Dendritic cell treated with granulocyte-macrophage colony-stimulating factor and Interleukin-4, amounts not matched to agents 40 ng/mL and 50 ng/mL, for 4 days (primary cell): ENCODE data around the gene RNF17.

Source experiments
- H3K27ac Mint-ChIP-seq: one replicate; pipeline ENCODE4 v1.8.0; 2022; ENCODE audit warnings: mild to moderate bottlenecking, mixed read lengths
- H3K27me3 Mint-ChIP-seq: one replicate; pipeline ENCODE4 v1.8.0; 2022; ENCODE audit warnings: mild to moderate bottlenecking, mixed read lengths
- H3K36me3 Mint-ChIP-seq: one replicate; pipeline ENCODE4 v1.8.0; 2022; ENCODE audit warnings: low read depth, mixed read lengths
- H3K4me1 Mint-ChIP-seq: one replicate; pipeline ENCODE4 v1.8.0; 2022; ENCODE audit warnings: low read depth, mixed read lengths
- H3K4me3 Mint-ChIP-seq: one replicate; pipeline ENCODE4 v1.8.0; 2022; ENCODE audit warnings: mild to moderate bottlenecking, moderate library complexity, mixed read lengths
- H3K9me3 Mint-ChIP-seq: one replicate; pipeline ENCODE4 v1.8.0; 2022; ENCODE audit warnings: mixed read lengths
- intact Hi-C: fragments of 100-400 bp; cut with micrococcal nuclease; formaldehyde crosslinking; loops from one replicate; pipeline ENCODE4 v1.15.0; 2022

The RNF17 gene

GRCh38 chr13:24888291-24888931, 124.4 kb downstream of the RNF17 start:
- intact Hi-C loops: no loop called here
- Mint-ChIP-seq H3K4me1 (peaks cover 19% of the 10 kb centered on the region), H3K9me3 (no peaks in the 10 kb centered on the region), H3K36me3 (peaks cover 56% of the 10 kb centered on the region), H3K4me3 (no peak overlapping the region), H3K27ac (peak overlapping the region; percentile 55), H3K27me3 (no peaks in the 10 kb centered on the region)

GRCh38 chr13:24890256-24890655, 126.3 kb downstream of the RNF17 start:
- peak overlapping the region; percentile 5 for H3K27ac Mint-ChIP-seq
- no peaks in the 10 kb centered on the region for H3K27me3 Mint-ChIP-seq
- H3K4me3 Mint-ChIP-seq: no peak overlapping the region
- peaks cover 59% of the 10 kb centered on the region for H3K36me3 Mint-ChIP-seq
- intact Hi-C loops: no loop called here
- H3K9me3 Mint-ChIP-seq: no peaks in the 10 kb centered on the region
- peaks cover 19% of the 10 kb centered on the region for H3K4me1 Mint-ChIP-seq

- peaks cover 57% of the 10 kb centered on the region for H3K36me3 Mint-ChIP-seq
- intact Hi-C loops: no loop called here
- no peak overlapping the region for H3K27ac Mint-ChIP-seq
- H3K27me3 Mint-ChIP-seq: no peaks in the 10 kb centered on the region
- H3K9me3 Mint-ChIP-seq: no peaks in the 10 kb centered on the region
- peaks cover 19% of the 10 kb centered on the region for H3K4me1 Mint-ChIP-seq
- H3K4me3 Mint-ChIP-seq: no peak overlapping the region
Measured at GRCh38 chr13:24891476-24892108, 127.6 kb downstream of the RNF17 start.

GRCh38 chr13:24892829-24893228, 128.9 kb downstream of the RNF17 start:
- Mint-ChIP-seq H3K4me1 (peaks cover 19% of the 10 kb centered on the region), H3K27ac (no peak overlapping the region), H3K36me3 (peaks cover 62% of the 10 kb centered on the region), H3K9me3 (no peaks in the 10 kb centered on the region), H3K27me3 (no peaks in the 10 kb centered on the region), H3K4me3 (no peak overlapping the region)
- intact Hi-C loops: no loop called here

- intact Hi-C loops: no loop called here
- Mint-ChIP-seq H3K27ac (no peak overlapping the region), H3K9me3 (no peaks in the 10 kb centered on the region), H3K4me1 (peaks cover 10% of the 10 kb centered on the region), H3K36me3 (peaks cover 65% of the 10 kb centered on the region), H3K27me3 (no peaks in the 10 kb centered on the region), H3K4me3 (no peak overlapping the region)
Measured at GRCh38 chr13:24893863-24894262, 129.9 kb downstream of the RNF17 start.

- Mint-ChIP-seq H3K27ac (no peak overlapping the region), H3K36me3 (peaks cover 69% of the 10 kb centered on the region), H3K9me3 (no peaks in the 10 kb centered on the region), H3K27me3 (no peaks in the 10 kb centered on the region), H3K4me3 (no peak overlapping the region), H3K4me1 (peaks cover 10% of the 10 kb centered on the region)
- intact Hi-C loops: no loop called here
Measured at GRCh38 chr13:24894277-24894971, 130.5 kb downstream of the RNF17 start.

GRCh38 chr13:24894972-24895300, 131.0 kb downstream of the RNF17 start:
- H3K9me3 Mint-ChIP-seq: no peaks in the 10 kb centered on the region
- H3K27ac Mint-ChIP-seq: no peak overlapping the region
- no peaks in the 10 kb centered on the region for H3K27me3 Mint-ChIP-seq
- H3K4me1 Mint-ChIP-seq: peaks cover 11% of the 10 kb centered on the region
- no peak overlapping the region for H3K4me3 Mint-ChIP-seq
- intact Hi-C loops: no loop called here
- peaks cover 69% of the 10 kb centered on the region for H3K36me3 Mint-ChIP-seq

- Mint-ChIP-seq H3K4me3 (no peak overlapping the region), H3K27ac (no peak overlapping the region), H3K9me3 (no peaks in the 10 kb centered on the region), H3K36me3 (peaks cover 64% of the 10 kb centered on the region), H3K4me1 (peaks cover 15% of the 10 kb centered on the region), H3K27me3 (no peaks in the 10 kb centered on the region)
- intact Hi-C loops: no loop called here
Measured at GRCh38 chr13:24896061-24896460, 132.1 kb downstream of the RNF17 start.

GRCh38 chr13:24897293-24897692, 133.3 kb downstream of the RNF17 start:
- H3K27ac Mint-ChIP-seq: no peak overlapping the region
- no peak overlapping the region for H3K4me3 Mint-ChIP-seq
- intact Hi-C loops: no loop called here
- peaks cover 14% of the 10 kb centered on the region for H3K4me1 Mint-ChIP-seq
- peaks cover 52% of the 10 kb centered on the region for H3K36me3 Mint-ChIP-seq
- H3K27me3 Mint-ChIP-seq: no peaks in the 10 kb centered on the region
- H3K9me3 Mint-ChIP-seq: no peaks in the 10 kb centered on the region

- intact Hi-C loops: no loop called here
- Mint-ChIP-seq H3K36me3 (peaks cover 28% of the 10 kb centered on the region), H3K27ac (peak overlapping the region; percentile 6), H3K4me1 (peaks cover 14% of the 10 kb centered on the region), H3K9me3 (no peaks in the 10 kb centered on the region), H3K27me3 (no peaks in the 10 kb centered on the region), H3K4me3 (no peak overlapping the region)
Measured at GRCh38 chr13:24899601-24900000, 135.6 kb downstream of the RNF17 start.

GRCh38 chr13:24900507-24900906, 136.5 kb downstream of the RNF17 start:
- peaks cover 14% of the 10 kb centered on the region for H3K4me1 Mint-ChIP-seq
- no peak overlapping the region for H3K4me3 Mint-ChIP-seq
- H3K9me3 Mint-ChIP-seq: no peaks in the 10 kb centered on the region
- H3K27me3 Mint-ChIP-seq: no peaks in the 10 kb centered on the region
- H3K27ac Mint-ChIP-seq: peak overlapping the region; percentile 6
- H3K36me3 Mint-ChIP-seq: peaks cover 30% of the 10 kb centered on the region
- intact Hi-C loops: no loop called here

GRCh38 chr13:24905242-24905641, 141.3 kb downstream of the RNF17 start:
- intact Hi-C loops: no loop called here
- Mint-ChIP-seq H3K4me3 (no peak overlapping the region), H3K9me3 (no peaks in the 10 kb centered on the region), H3K27ac (no peak overlapping the region), H3K36me3 (peaks cover 32% of the 10 kb centered on the region), H3K4me1 (peaks cover 9% of the 10 kb centered on the region), H3K27me3 (no peaks in the 10 kb centered on the region)

- Mint-ChIP-seq H3K27ac (no peak overlapping the region), H3K4me1 (peaks cover 7% of the 10 kb centered on the region), H3K4me3 (no peak overlapping the region), H3K27me3 (no peaks in the 10 kb centered on the region), H3K36me3 (peaks cover 33% of the 10 kb centered on the region), H3K9me3 (no peaks in the 10 kb centered on the region)
- intact Hi-C loops: no loop called here
Measured at GRCh38 chr13:24906268-24906667, 142.3 kb downstream of the RNF17 start.

GRCh38 chr13:24910502-24911132, 146.6 kb downstream of the RNF17 start:
- Mint-ChIP-seq H3K27ac (no peak overlapping the region), H3K4me3 (no peak overlapping the region), H3K27me3 (no peaks in the 10 kb centered on the region), H3K4me1 (peaks cover 16% of the 10 kb centered on the region), H3K36me3 (peaks cover 27% of the 10 kb centered on the region), H3K9me3 (no peaks in the 10 kb centered on the region)
- intact Hi-C loops: no loop called here
